HG03066 (cell line): ENCODE results near the gene FARP1.

ENCODE experiments used
- ATAC-seq: cut with Tn5 transposase; IDR thresholded peaks from one replicate; pipeline ENCODE4 v1.9.1; 2021; ENCODE audit warnings: low read depth; ENCODE audit not compliant: unreplicated experiment

The FARP1 gene

GRCh38 chr13:98371516-98372023 lies 228.7 kb downstream of the FARP1 start:
- ATAC-seq = no peak

GRCh38 chr13:98372876-98373275 lies 230.0 kb downstream of the FARP1 start:
- no peak for ATAC-seq

GRCh38 chr13:98374750-98375149 lies 231.9 kb downstream of the FARP1 start:
- ATAC-seq = no peak

GRCh38 chr13:98377635-98378378 lies 234.9 kb downstream of the FARP1 start:
- no peak for ATAC-seq

GRCh38 chr13:98384739-98385138 lies 241.8 kb downstream of the FARP1 start:
- no peak for ATAC-seq

GRCh38 chr13:98385606-98386005 lies 242.7 kb downstream of the FARP1 start:
- ATAC-seq = no peak

- no peak for ATAC-seq
Observed at GRCh38 chr13:98386637-98387036, 243.7 kb downstream of the FARP1 start.

GRCh38 chr13:98389319-98389718 lies 246.4 kb downstream of the FARP1 start:
- no peak for ATAC-seq

GRCh38 chr13:98390086-98390715 lies 247.3 kb downstream of the FARP1 start:
- ATAC-seq = no peak

- no peak for ATAC-seq
Observed at GRCh38 chr13:98393873-98394272, 251.0 kb downstream of the FARP1 start.

- ATAC-seq = no peak
Observed at GRCh38 chr13:98394820-98395510, 252.1 kb downstream of the FARP1 start.

GRCh38 chr13:98396071-98396710 lies 253.3 kb downstream of the FARP1 start:
- no peak for ATAC-seq

GRCh38 chr13:98397221-98397620 lies 254.3 kb downstream of the FARP1 start:
- ATAC-seq = no peak

- no peak for ATAC-seq
Observed at GRCh38 chr13:98397861-98398260, 255.0 kb downstream of the FARP1 start.

GRCh38 chr13:98398581-98398980 lies 255.7 kb downstream of the FARP1 start:
- ATAC-seq = no peak

- ATAC-seq = no peak
Observed at GRCh38 chr13:98399756-98400155, 256.9 kb downstream of the FARP1 start.

GRCh38 chr13:98401934-98402333 lies 259.0 kb downstream of the FARP1 start:
- no peak for ATAC-seq

GRCh38 chr13:98403076-98403475 lies 260.2 kb downstream of the FARP1 start:
- no peak for ATAC-seq

- no peak for ATAC-seq
Observed at GRCh38 chr13:98405107-98405571, 262.2 kb downstream of the FARP1 start.

- no peak for ATAC-seq
Observed at GRCh38 chr13:98405690-98406344, 262.9 kb downstream of the FARP1 start.
